Measurements from ENCODE around the gene KRTCAP2. TPM values are rescaled to one million over a fixed set of nuclear protein-coding genes. Genes with fewer than 3 reads are reported as not detected.
"Not testable (repeated sequence)": the region's sequence is repeated elsewhere in the genome, so short reads cannot be mapped to it uniquely, and the experiment has no call there.

KRTCAP2 gene
- total RNA-seq, 1 donor from 2014 or later = 224 TPM

- intact Hi-C loops (cut with micrococcal nuclease) = loop anchor here (5.0 kb wide), 4 partner anchors 169 to 614 kb away; partner anchors contain the start of genes CKS1B, SHC1, UBE2Q1 and ZBTB7B
These were observed 2.3 kb downstream of the KRTCAP2 start for GRCh38 chr1:155170806-155171205.

GRCh38 chr1:155170101-155170785, 2.9 kb downstream of the KRTCAP2 start:
- intact Hi-C loops (cut with micrococcal nuclease) = loop anchor here (5.0 kb wide), 4 partner anchors 168 to 613 kb away; partner anchors contain the start of genes CKS1B, SHC1, UBE2Q1 and ZBTB7B

DNA sequence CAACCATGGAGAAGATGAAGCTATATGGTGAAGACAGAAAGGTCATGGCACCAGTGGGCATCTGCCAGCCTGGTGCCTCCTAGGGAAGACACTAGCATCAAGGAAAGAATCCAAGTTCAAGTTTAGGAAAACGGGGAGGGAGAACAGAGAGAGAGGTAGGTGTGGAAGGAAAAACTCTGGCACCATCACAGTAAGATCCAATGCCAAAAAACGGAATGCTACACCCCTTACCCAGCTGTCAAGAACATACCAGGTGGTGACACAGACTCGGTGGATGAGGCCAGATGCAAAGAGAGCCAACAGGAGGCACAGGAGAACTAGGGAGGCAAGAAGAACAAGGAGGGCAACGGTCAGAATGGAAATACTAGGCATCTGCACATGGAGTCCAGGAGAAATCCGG, 3.6 kb downstream of the KRTCAP2 start:
- intact Hi-C loops (cut with micrococcal nuclease) = loop anchor here (2.0 to 5.0 kb wide), 3 partner anchors 35 to 692 kb away; partner anchors contain the start of gene SLC50A1

DNA sequence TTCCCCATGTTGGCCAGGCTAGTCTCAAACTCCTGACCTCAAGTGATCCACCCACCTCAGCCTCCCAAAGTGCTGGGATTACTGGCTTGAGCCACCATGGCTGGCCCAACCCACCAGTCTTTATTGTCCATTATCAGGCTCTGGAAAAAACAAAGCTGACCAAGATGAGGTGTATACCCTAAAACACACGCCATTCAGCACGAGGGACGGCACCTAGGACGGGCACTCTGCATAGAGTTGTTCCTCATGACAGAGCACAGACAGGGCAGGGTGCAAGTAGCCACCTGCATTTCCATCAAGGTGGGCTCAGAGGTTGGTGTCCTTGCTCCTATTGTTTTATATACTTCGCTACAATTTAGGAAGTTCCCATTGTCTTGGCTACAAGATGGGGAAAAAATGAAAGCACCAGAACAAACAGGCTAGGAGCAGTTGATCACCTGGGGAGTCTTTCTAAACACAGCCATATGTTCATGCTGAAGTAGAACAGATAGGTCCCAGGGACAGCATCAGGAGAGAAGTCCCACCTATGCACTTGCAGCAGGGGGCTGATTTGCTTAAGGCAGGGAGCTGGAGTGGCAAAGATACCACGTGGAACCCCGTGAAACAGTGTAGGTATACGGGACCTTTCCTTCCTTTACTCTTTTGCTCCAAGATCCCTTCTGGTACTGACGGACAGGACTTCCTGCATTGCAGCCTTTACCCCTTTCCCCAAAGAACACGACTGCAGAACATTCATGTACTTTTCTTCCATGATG, 4.5 kb downstream of the KRTCAP2 start:
- intact Hi-C loops (cut with micrococcal nuclease) = loop anchor here (1.0 to 5.0 kb wide), 4 partner anchors 34 to 691 kb away; partner anchors contain the start of gene SLC50A1

DNA sequence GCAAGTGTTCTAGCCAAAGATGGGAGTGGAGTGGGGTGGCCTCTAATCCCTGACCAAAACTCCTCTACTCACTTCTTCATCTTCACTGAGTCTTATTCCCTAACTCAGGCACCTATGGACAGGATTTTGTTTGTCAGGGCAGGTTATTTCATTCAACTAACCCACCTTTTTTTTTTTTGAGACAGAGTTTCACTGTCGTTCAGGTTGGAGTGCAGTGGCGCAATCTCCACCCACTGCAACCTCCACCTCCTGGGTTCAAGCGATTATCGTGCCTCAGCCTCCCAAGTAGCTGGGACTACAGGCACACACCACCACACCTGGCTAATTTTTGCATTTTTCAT, 5.0 kb downstream of the KRTCAP2 start:
- intact Hi-C loops (cut with micrococcal nuclease) = loop anchor here (1.0 to 5.0 kb wide), 4 partner anchors 33 to 691 kb away; partner anchors contain the start of gene SLC50A1

DNA sequence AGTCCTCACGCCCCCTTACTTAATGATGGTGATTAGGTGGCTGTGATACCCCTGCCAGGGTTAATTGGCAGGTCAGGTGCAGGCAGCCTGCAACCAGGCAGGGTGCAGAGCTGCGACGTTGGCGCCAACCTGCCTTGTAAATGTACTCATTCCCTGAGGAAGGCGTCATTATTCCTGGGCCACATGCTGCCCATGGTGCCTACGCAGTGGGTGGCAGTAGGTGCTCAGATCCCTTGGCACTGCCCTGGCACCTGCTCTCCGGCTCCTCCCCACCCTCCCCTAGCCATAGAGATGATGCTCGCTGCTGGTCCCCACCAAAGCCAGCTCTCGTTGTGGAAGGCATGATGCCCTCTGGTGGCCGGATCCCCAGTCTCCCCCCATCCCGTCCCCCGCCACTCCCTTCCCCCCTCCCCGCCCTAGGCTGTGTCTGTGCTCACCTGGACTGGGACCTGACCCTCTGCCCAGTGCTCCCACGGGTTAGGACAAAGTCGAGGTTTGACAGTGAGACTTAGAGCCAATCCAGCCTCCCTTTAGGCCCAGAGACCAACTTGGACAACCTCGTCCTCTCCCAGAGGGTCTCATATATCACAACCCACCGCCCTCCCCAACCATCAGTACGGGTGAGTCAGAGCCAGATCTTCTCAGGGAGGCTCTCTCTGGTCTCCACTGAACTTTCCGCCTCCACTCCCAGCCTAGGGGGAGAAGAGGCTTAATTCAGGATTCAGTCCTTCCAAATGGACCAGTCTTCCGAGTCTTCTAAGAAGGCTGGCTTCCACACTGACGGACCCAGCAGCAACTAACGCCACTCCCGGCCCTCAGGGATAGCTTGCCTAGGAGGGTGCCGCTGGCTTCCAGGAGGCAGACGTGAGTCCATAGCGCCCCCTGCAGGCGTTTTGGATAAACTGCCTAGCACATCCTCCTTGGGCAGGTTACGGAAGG, 5.7 kb downstream of the KRTCAP2 start:
- intact Hi-C loops (cut with micrococcal nuclease) = loop anchor here (1.0 to 5.0 kb wide), 6 partner anchors 33 to 690 kb away; partner anchors contain the start of genes EFNA4 and SLC50A1

GRCh38 chr1:155166471-155167165, 6.5 kb downstream of the KRTCAP2 start:
- intact Hi-C loops (cut with micrococcal nuclease) = loop anchor here (1.0 to 5.0 kb wide), 4 partner anchors 75 to 689 kb away; partner anchors contain the start of gene EFNA4

DNA sequence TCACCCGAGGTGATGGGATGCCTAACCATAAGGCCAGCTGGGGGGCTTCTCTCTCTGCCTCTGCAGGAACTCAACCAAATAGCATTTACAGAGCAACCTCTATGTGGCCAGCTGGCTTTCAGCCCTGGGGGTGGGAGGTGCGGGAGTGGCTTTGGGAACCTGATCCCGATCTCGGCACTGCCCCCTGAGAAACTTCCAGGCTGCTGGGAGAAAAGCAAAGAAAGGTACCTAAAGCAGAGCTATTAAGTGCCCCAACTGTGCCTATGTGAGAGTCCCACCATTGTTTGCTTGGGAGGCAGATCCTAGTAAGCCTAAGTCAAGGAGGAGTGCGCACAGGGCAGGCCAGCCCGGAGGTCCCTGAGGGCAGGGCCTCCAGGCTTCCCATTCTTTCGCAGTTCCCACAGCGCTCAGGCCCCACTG, 7.0 kb downstream of the KRTCAP2 start:
- intact Hi-C loops (cut with micrococcal nuclease) = loop anchor here (5.0 kb wide), 2 partner anchors 119 to 689 kb away; no protein-coding TSS in a partner anchor

DNA sequence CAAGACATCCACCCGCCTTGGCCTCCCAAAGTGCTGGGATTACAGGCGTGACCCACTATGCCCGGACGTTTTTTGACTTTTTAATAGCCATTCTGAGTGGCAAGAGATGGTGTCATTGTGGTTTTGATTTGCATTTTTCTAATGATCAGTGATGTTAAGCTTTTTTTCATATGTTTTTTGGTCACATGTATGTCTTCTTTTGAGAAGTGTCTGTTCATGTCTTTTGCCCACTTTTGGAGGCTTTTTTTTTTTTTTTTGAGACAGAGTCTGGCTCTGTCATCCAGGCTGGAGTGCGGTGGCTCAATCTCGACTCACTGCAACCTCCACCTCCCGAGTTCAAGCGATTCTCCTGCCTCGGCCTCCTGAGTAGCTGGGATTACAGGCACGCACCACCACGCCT, 8.5 kb downstream of the KRTCAP2 start:
- intact Hi-C loops (cut with micrococcal nuclease) = loop anchor here (5.0 kb wide), 2 partner anchors 117 to 687 kb away; no protein-coding TSS in a partner anchor

DNA sequence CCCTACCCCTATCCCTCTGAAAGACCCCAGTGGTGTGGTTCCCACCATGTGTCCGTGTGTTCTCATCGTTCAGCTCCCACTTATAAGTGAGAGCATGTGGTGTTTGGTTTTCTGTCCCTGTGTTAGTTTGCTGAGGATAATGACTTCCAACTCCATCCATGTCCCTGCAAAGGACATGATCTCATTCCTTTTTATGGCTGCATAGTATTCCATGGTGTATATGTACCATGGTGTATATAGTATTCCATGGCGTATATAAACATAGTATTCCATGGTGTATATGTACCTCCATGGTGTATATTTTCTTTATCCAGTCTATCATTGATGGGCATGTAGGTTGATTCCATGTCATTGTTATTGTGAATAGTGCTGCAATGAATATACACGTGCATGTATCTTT, 9.3 kb downstream of the KRTCAP2 start:
- intact Hi-C loops (cut with micrococcal nuclease) = not testable (repeated sequence)

DNA sequence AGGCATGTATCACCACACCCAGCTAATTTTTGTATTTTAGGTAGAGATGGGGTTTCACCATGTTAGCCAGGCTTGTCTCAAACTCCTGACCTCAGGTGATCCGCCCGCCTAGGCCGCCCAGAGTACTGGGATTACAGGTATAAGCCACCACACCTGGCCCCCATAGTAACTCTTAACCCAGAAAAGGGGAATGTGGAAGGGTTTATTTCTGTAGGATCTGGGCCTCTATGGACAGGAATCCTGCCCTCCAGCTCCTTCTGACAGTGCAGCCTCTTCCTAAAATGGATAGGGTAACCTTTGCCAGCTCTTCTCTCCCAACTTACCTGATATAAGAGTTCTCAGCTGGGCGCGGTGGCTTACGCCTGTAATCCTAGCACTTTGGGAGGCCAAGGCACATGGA, 10.5 kb downstream of the KRTCAP2 start:
- intact Hi-C loops (cut with micrococcal nuclease) = not testable (repeated sequence)

DNA sequence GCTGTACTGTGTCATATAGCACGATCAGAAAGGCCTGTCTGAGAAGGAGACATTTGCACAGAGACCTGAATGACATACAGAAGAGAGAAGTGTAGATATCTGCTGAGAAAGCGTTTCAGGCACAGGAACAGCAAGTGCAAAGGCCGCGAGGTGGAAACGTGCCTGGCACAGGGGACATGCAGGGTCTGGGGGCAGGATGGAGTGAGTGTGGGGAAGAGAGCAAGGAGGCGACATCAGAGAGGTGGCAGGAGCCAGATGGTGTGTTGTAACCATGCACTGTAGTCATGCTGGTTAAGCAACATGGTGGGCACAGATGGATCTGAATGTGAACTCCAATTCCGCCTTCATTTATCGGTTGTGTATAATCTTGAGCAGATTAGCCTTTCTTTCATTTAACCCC, 13.0 kb downstream of the KRTCAP2 start:
- intact Hi-C loops (cut with micrococcal nuclease) = no loop called here

GRCh38 chr1:155158991-155159390, 14.1 kb downstream of the KRTCAP2 start:
- intact Hi-C loops (cut with micrococcal nuclease) = no loop called here

- intact Hi-C loops (cut with micrococcal nuclease) = not testable (repeated sequence)
These were observed 17.0 kb downstream of the KRTCAP2 start for GRCh38 chr1:155155996-155156643.

DNA sequence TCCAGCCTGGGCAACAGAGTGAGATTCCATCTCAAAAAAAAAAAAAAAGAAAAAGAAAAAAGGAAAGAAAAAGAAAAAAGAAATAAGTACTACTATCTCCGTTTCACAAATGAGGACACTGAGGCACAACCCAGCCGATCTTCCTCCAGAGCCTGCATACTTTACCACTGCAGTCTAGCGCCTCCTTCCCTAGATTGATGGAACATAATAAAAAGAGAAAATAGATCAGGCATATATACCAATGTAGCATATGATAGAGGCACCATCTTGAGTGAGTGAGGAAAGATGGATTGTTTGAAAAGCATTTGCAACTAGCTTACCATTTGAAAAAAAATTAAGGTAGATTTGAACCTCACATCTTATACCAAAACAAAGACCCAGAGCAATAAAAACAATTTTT, 27.6 kb downstream of the KRTCAP2 start:
- intact Hi-C loops (cut with micrococcal nuclease) = no loop called here

DNA sequence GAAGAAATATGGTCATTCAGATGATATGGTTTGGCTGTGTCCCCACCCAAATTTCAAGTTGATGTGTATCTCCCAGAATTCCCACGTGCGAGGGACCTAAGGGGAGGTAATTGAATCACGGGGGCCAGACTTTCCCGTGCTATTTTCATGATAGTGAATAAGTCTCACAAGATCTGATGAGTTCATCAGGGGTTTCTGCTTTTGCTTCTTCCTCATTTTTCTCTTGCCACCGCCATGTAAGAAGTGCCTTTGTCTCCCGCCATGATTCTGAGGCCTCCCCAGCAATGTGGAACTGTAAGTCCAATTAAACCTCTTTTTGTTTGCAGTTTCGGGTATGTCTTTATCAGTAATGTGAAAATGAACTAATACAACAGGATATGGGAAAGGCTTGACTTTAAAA, 31.4 kb downstream of the KRTCAP2 start:
- intact Hi-C loops (cut with micrococcal nuclease) = no loop called here

DNA sequence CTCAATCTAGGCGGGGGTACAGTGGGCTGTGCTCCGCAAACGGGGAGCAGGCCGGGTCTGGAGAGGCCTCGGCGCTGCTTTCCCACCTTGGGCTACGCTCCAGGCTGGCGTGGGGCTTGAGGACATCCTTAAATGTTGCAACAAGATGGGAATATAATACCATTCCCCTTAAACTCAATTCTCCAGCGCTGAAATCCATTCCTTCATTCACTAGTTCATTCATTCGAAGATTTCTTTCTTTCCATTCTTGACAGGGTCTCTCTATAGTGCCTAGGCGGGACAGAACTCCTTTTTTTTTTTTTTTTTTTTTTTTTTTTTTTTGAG, 32.5 kb downstream of the KRTCAP2 start:
- intact Hi-C loops (cut with micrococcal nuclease) = loop anchor here (1.0 kb wide), 5 partner anchors 32 to 914 kb away; partner anchors contain the start of genes EFNA4, FLAD1 and LAMTOR2

- intact Hi-C loops (cut with micrococcal nuclease) = loop anchor here (1.0 to 5.0 kb wide), 6 partner anchors 32 to 914 kb away; partner anchors contain the start of genes EFNA4, FLAD1, LAMTOR2 and RUSC1
These were observed 33.0 kb downstream of the KRTCAP2 start, which contains the start of gene DPM3 for GRCh38 chr1:155139895-155140629. TSS of gene DPM3 (minus strand) at chr1:155140531. CDS start at chr1:155140240, 291 bp downstream.
